Keratinocyte (primary cell): Measurements from ENCODE around the gene FAM25A. TPM values are rescaled to one million over a fixed set of nuclear protein-coding genes. Genes with fewer than 3 reads are reported as not detected.

Experiments
- DNase-seq: peaks from one replicate; pipeline ENCODE4 v3.0.0-alpha.2; 2011; ENCODE audit warnings: low read depth, missing footprints, low spot score
- FAIRE-seq: peaks from 2 replicates; lab custom pipeline; 2011; peaks lifted over from hg19 to GRCh38; lab: Jason Lieb, UNC
- H2AFZ ChIP-seq: 2 replicates; pipeline ENCODE4 v1.6.0; 2012; ENCODE audit warnings: low read length, control low read depth, inconsistent platforms; ENCODE audit not compliant: control insufficient read depth
- H3K27ac ChIP-seq: 2 replicates; pipeline ENCODE4 v1.5.1; 2011; ENCODE audit warnings: low read length; ENCODE audit not compliant: control insufficient read depth, insufficient read depth
- H3K27me3 ChIP-seq: 3 replicates; pipeline ENCODE4 v1.6.0; 2011; ENCODE audit warnings: low read length; ENCODE audit not compliant: control insufficient read depth, insufficient read depth; ENCODE audit errors: extremely low read depth
- H3K36me3 ChIP-seq, 2 experiments: 2 replicates in 1 of 2; 3 replicates in 1 of 2; pipeline ENCODE4 v1.5.1; 2011; ENCODE audit warnings: low read length in 2 of 2, mild to moderate bottlenecking in 1 of 2; ENCODE audit not compliant: control insufficient read depth in 2 of 2, insufficient read depth in 2 of 2; ENCODE audit errors: extremely low read depth in 1 of 2
- H3K4me1 ChIP-seq: 3 replicates; pipeline ENCODE4 v1.5.1; 2011; ENCODE audit warnings: low read length; ENCODE audit not compliant: control insufficient read depth, insufficient read depth; ENCODE audit errors: extremely low read depth
- H3K4me2 ChIP-seq: 3 replicates; pipeline ENCODE4 v1.6.0; 2011; ENCODE audit warnings: low read depth, low read length; ENCODE audit not compliant: control insufficient read depth, insufficient read depth; ENCODE audit errors: extremely low read depth
- H3K4me3 ChIP-seq, 3 experiments: fragments of 200-600 bp in 1 of 3; sonication (generic) in 1 of 3; 2 replicates in 2 of 3; 3 replicates in 1 of 3; pipeline ENCODE4 v1.5.1; 2011 to 2016; ENCODE audit warnings: low read length in 3 of 3, mild to moderate bottlenecking in 3 of 3, control low read depth in 2 of 3, inconsistent platforms in 1 of 3, low read depth in 1 of 3, mixed read lengths in 1 of 3, mixed run types in 1 of 3, moderate library complexity in 1 of 3; ENCODE audit not compliant: control insufficient read depth in 2 of 3, insufficient read depth in 2 of 3; ENCODE audit errors: extremely low read depth in 1 of 3
- H3K79me2 ChIP-seq: 2 replicates; pipeline ENCODE4 v1.6.0; 2012; ENCODE audit warnings: low read length; ENCODE audit not compliant: control insufficient read depth, insufficient read depth
- H3K9ac ChIP-seq: 3 replicates; pipeline ENCODE4 v1.6.0; 2011; ENCODE audit warnings: low read length; ENCODE audit not compliant: control insufficient read depth, insufficient read depth; ENCODE audit errors: extremely low read depth
- H3K9me1 ChIP-seq: 3 replicates; pipeline ENCODE4 v1.6.0; 2011; ENCODE audit warnings: low read length; ENCODE audit not compliant: control insufficient read depth, insufficient read depth; ENCODE audit errors: extremely low read depth
- H3K9me3 ChIP-seq: 2 replicates; pipeline ENCODE4 v1.5.1; 2012; ENCODE audit warnings: low read depth, low read length; ENCODE audit not compliant: control insufficient read depth
- H4K20me1 ChIP-seq: 3 replicates; pipeline ENCODE4 v1.6.0; 2011; ENCODE audit warnings: low read length; ENCODE audit not compliant: control insufficient read depth, insufficient read depth; ENCODE audit errors: extremely low read depth
- EZH2 ChIP-seq: IDR thresholded peaks from one replicate; pipeline ENCODE4 v1.6.1; 2012; ENCODE audit warnings: inconsistent platforms, mild to moderate bottlenecking, low read length, moderate library complexity
- dilution Hi-C: fragments of 300-500 bp; cut with MboI; formaldehyde crosslinking; loops from one replicate; pipeline ENCODE4 v1.7.0; 2020; ENCODE audit warnings: low sequenced_read_pairs; ENCODE audit not compliant: extremely low pct_ligation_motif_present
- polyA plus RNA-seq, 5 experiments: library from polyadenylated mRNA; depleted of rRNA in 3 of 5; stranded (reverse) in 3 of 5; stranded (forward) in 1 of 5; unstranded in 1 of 5; fragments of >200 nt; gene quantifications; 1 replicate in 1 of 5; 2 replicates in 3 of 5; 3 replicates in 1 of 5; pipeline versions ENCODE4 v1.2.1 to v1.2.3, GENCODE V29; 2011 to 2012; ENCODE audit warnings: missing spikeins in 2 of 5, low read depth in 1 of 5, low replicate concordance in 1 of 5
- TF ChIP-seq, protein P1 (sequence below), 3 experiments: IDR thresholded peaks in 1 of 3; conservative IDR thresholded peaks in 1 of 3; optimal IDR thresholded peaks in 1 of 3; 2 replicates in 2 of 3; 3 replicates in 1 of 3; pipeline versions ENCODE3 to v1.5.1; 2011; ENCODE audit warnings: low read length in 3 of 3, mild to moderate bottlenecking in 3 of 3, moderate library complexity in 2 of 3, control low read depth in 1 of 3, inconsistent platforms in 1 of 3; ENCODE audit not compliant: insufficient read depth in 2 of 3; ENCODE audit errors: extremely low read depth in 1 of 3

Gene FAM25A
- polyA plus RNA-seq, 1 donor (not counting 4 experiments of a cell fraction or from before 2014, with no cell fraction given) = 11.7 TPM

DNA sequence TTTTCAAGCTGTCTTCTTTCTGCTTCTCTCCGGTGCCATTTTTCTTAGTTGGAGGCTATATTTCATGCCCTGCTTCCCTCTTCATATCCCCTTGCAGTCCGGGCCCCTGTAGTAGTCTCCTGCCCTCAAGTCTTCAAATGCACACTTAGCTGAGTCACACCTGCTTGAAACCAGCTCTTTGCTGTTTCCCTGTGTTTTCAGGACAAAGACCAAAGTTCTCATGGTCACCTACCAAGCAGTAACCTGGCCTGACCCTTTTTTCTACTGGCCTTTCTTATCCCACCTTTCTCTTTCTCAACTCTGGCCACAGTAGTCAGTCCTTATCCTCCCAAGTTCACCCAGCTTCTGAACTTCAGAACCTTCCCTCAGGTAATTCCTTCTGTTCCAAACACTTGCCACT, 46.1 kb downstream of the FAM25A start:
- H3K4me1 ChIP-seq = no peaks in the 10 kb centered on the region
- no peaks in the 10 kb centered on the region for H4K20me1 ChIP-seq
- dilution Hi-C loops = no loop called here
- no peaks in the 10 kb centered on the region for H3K79me2 ChIP-seq
- H3K4me3 ChIP-seq = no peak overlapping the region
- H2AFZ ChIP-seq = no peak overlapping the region
- no peak overlapping the region for H3K27ac ChIP-seq
- FAIRE-seq = no peak
- no peak for DNase-seq
- H3K27me3 ChIP-seq = no peaks in the 10 kb centered on the region
- no peak for TF ChIP-seq EZH2
- TF ChIP-seq, protein P1, sequence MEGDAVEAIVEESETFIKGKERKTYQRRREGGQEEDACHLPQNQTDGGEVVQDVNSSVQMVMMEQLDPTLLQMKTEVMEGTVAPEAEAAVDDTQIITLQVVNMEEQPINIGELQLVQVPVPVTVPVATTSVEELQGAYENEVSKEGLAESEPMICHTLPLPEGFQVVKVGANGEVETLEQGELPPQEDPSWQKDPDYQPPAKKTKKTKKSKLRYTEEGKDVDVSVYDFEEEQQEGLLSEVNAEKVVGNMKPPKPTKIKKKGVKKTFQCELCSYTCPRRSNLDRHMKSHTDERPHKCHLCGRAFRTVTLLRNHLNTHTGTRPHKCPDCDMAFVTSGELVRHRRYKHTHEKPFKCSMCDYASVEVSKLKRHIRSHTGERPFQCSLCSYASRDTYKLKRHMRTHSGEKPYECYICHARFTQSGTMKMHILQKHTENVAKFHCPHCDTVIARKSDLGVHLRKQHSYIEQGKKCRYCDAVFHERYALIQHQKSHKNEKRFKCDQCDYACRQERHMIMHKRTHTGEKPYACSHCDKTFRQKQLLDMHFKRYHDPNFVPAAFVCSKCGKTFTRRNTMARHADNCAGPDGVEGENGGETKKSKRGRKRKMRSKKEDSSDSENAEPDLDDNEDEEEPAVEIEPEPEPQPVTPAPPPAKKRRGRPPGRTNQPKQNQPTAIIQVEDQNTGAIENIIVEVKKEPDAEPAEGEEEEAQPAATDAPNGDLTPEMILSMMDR (optimal IDR thresholded peaks at IDR 0.05 in 1 of 3, IDR thresholded peaks at IDR 0.05 in 1 of 3, conservative IDR thresholded peaks at IDR 0.05 in 1 of 3; ENCODE audit: extremely low read depth in 1 of 3, insufficient read depth in 2 of 3, low read length in 3 of 3) = no peak
- H3K9me1 ChIP-seq = no peaks in the 10 kb centered on the region
- no peak overlapping the region for H3K4me2 ChIP-seq
- no peaks in the 10 kb centered on the region for H3K9me3 ChIP-seq
- no peak overlapping the region for H3K9ac ChIP-seq
- peaks cover 9 to 37% of the 10 kb centered on the region in 2 experiments for H3K36me3 ChIP-seq

DNA sequence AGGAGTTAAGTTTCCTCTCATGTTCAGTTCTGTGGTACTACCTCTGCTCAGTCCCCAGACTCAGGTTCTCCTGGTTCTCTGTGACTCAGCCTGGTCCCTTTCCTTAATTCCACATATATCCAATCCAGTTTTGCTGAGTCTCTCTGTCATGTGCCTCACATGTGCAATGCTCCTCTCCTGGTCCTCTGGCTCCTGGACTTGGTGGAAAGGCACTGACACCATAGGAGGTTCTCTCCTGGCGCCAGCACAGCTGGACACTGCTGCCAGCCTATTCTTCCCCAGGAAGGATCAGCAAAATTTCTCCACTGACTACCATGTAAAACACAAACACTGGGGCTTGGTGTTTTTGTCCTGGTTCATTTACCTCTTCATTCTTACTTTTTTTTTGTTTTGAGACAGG, 46.8 kb downstream of the FAM25A start:
- no peaks in the 10 kb centered on the region for H3K27me3 ChIP-seq
- no peaks in the 10 kb centered on the region for H4K20me1 ChIP-seq
- no peaks in the 10 kb centered on the region for H3K9me1 ChIP-seq
- TF ChIP-seq EZH2 = no peak
- TF ChIP-seq, protein P1 (optimal IDR thresholded peaks at IDR 0.05 in 1 of 3, IDR thresholded peaks at IDR 0.05 in 1 of 3, conservative IDR thresholded peaks at IDR 0.05 in 1 of 3; ENCODE audit: extremely low read depth in 1 of 3, insufficient read depth in 2 of 3, low read length in 3 of 3) = no peak
- no peak overlapping the region for H3K9ac ChIP-seq
- H3K4me2 ChIP-seq = no peak overlapping the region
- no peaks in the 10 kb centered on the region for H3K9me3 ChIP-seq
- H2AFZ ChIP-seq = no peak overlapping the region
- DNase-seq (no peak), FAIRE-seq (no peak)
- no peaks in the 10 kb centered on the region for H3K4me1 ChIP-seq
- no peaks in the 10 kb centered on the region for H3K79me2 ChIP-seq
- no peak overlapping the region for H3K27ac ChIP-seq
- H3K36me3 ChIP-seq = peaks cover 10 to 37% of the 10 kb centered on the region in 2 experiments
- dilution Hi-C loops = no loop called here
- no peak overlapping the region for H3K4me3 ChIP-seq
